ENCODE data around the gene HES6.

The HES6 gene

GRCh38 chr2:238231251-238231793, 8.5 kb downstream of the HES6 start:
- peak in 1 of 2 donors; percentile 41 for DNase-seq

- no peak for DNase-seq
These were observed 9.1 kb downstream of the HES6 start for GRCh38 chr2:238230699-238231098.

- no peak for DNase-seq
These were observed 11.1 kb downstream of the HES6 start for GRCh38 chr2:238228700-238229099.

- DNase-seq: no peak
These were observed 12.2 kb downstream of the HES6 start for GRCh38 chr2:238227587-238228032.

GRCh38 chr2:238226698-238227586, 12.9 kb downstream of the HES6 start:
- DNase-seq: no peak

- no peak for DNase-seq
These were observed 13.7 kb downstream of the HES6 start for GRCh38 chr2:238225911-238226697.

GRCh38 chr2:238225121-238225520, 14.7 kb downstream of the HES6 start:
- no peak for DNase-seq

GRCh38 chr2:238224356-238225035, 15.3 kb downstream of the HES6 start:
- DNase-seq: no peak

GRCh38 chr2:238220892-238221521, 18.8 kb downstream of the HES6 start:
- no peak for DNase-seq

- DNase-seq: no peak
These were observed 19.5 kb downstream of the HES6 start for GRCh38 chr2:238220274-238220891.

- no peak for DNase-seq
These were observed 23.1 kb downstream of the HES6 start for GRCh38 chr2:238216651-238217184.

- no peak for DNase-seq
These were observed 32.8 kb downstream of the HES6 start for GRCh38 chr2:238207006-238207405.

- DNase-seq: no peak
These were observed 35.7 kb downstream of the HES6 start for GRCh38 chr2:238203973-238204683.

- DNase-seq: peak; percentile 64 to 73
These were observed 36.5 kb downstream of the HES6 start, which contains the start of gene ILKAP for GRCh38 chr2:238203094-238203972. TSS of gene ILKAP (minus strand) at chr2:238203695. CDS start at chr2:238203553, 142 bp downstream.

- DNase-seq: no peak
These were observed 37.3 kb downstream of the HES6 start for GRCh38 chr2:238202326-238203093.

GRCh38 chr2:238190445-238190844, 49.4 kb downstream of the HES6 start:
- no peak for DNase-seq

All from bone marrow (tissue), 2 donors.